Measurements from ENCODE around the gene ATRN.

The ATRN gene

DNA sequence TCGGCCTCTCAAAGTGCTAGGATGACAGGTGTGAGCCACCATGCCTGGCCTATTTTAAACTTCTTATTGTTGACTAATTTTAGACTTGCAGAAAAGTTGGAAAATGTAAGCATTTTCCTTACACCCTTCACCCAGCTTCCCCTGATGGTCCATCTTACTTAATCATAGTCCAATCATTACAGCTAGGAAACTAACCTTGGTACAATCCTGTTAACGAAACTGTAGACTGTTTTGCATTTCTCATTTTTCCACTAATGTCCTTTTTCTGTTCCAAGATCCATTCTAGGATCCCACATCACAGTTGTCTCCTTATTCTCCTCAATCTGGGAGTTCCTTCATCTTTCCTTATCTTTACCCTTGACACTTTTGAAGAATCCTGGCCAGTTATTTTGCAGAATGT lies 193.0 kb downstream of the ATRN start:
- Histone ChIP-seq H3K27ac (ENCODE audit: extremely low read depth, low read depth, low read length) (no peak overlapping the region), H3K4me3 (ENCODE audit: low read depth, low read length) (no peak overlapping the region), H3K9me3 (ENCODE audit: control insufficient read depth, insufficient read depth, low read depth, low read length) (no peaks in the 10 kb centered on the region), H3K4me1 (ENCODE audit: control insufficient read depth, insufficient read depth, low read length) (peaks cover 5% of the 10 kb centered on the region; the same call in 1 of the 2 replicates), H3K36me3 (ENCODE audit: control insufficient read depth in 2 of 2, insufficient read depth in 1 of 2, low read length in 2 of 2) (no peaks in the 10 kb centered on the region)
- TF ChIP-seq ZNF529 (tag by site-specific recombination; IDR thresholded peaks at IDR 0.05; ENCODE audit: insufficient replicate concordance), result peak; percentile 88
- no peak for TF ChIP-seq ZNF768 (tag by site-specific recombination; IDR thresholded peaks at IDR 0.05)
- ChIA-PET CTCF (no interaction called here), POLR2A (no interaction called here)

DNA sequence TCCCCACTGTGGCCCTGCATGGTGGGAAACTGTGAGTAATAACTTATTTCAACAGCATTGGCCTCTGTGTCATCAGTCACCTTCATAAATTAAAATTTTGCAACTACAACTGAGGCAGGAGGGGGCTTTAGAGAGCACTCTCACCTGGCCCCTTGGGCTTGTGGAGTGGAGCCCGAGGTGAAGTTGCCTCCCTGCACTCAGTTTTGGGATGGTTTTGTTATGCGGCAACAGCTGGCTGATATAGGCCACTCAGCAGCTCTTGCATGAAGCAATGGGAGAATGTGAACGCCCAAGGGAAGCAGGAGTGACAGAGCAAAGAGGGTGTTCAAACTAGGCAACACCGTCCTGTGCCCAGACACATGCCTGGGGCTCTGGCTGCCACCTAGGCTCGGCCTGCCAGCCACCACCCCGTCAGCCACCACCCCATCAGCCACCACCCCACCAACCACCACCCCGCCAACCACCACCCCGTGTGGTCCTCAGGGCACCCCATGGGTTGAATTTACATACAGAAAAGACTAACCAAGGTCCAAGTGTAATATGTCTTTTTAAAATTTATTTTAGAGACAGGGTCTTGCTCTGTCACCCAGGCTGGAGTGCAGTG lies 196.7 kb downstream of the ATRN start:
- H3K4me3 ChIP-seq (ENCODE audit: low read depth, low read length), result no peak overlapping the region
- H3K36me3 ChIP-seq (ENCODE audit: control insufficient read depth in 2 of 2, insufficient read depth in 1 of 2, low read length in 2 of 2), result no peaks in the 10 kb centered on the region
- TF ChIP-seq SALL2 (tag by site-specific recombination; IDR thresholded peaks at IDR 0.05; ENCODE audit: borderline replicate concordance), result no peak
- TF ChIP-seq, protein P1, sequence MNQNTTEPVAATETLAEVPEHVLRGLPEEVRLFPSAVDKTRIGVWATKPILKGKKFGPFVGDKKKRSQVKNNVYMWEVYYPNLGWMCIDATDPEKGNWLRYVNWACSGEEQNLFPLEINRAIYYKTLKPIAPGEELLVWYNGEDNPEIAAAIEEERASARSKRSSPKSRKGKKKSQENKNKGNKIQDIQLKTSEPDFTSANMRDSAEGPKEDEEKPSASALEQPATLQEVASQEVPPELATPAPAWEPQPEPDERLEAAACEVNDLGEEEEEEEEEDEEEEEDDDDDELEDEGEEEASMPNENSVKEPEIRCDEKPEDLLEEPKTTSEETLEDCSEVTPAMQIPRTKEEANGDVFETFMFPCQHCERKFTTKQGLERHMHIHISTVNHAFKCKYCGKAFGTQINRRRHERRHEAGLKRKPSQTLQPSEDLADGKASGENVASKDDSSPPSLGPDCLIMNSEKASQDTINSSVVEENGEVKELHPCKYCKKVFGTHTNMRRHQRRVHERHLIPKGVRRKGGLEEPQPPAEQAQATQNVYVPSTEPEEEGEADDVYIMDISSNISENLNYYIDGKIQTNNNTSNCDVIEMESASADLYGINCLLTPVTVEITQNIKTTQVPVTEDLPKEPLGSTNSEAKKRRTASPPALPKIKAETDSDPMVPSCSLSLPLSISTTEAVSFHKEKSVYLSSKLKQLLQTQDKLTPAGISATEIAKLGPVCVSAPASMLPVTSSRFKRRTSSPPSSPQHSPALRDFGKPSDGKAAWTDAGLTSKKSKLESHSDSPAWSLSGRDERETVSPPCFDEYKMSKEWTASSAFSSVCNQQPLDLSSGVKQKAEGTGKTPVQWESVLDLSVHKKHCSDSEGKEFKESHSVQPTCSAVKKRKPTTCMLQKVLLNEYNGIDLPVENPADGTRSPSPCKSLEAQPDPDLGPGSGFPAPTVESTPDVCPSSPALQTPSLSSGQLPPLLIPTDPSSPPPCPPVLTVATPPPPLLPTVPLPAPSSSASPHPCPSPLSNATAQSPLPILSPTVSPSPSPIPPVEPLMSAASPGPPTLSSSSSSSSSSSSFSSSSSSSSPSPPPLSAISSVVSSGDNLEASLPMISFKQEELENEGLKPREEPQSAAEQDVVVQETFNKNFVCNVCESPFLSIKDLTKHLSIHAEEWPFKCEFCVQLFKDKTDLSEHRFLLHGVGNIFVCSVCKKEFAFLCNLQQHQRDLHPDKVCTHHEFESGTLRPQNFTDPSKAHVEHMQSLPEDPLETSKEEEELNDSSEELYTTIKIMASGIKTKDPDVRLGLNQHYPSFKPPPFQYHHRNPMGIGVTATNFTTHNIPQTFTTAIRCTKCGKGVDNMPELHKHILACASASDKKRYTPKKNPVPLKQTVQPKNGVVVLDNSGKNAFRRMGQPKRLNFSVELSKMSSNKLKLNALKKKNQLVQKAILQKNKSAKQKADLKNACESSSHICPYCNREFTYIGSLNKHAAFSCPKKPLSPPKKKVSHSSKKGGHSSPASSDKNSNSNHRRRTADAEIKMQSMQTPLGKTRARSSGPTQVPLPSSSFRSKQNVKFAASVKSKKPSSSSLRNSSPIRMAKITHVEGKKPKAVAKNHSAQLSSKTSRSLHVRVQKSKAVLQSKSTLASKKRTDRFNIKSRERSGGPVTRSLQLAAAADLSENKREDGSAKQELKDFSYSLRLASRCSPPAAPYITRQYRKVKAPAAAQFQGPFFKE (tag by site-specific recombination; IDR thresholded peaks at IDR 0.05; ENCODE audit: borderline replicate concordance), result no peak
- TF ChIP-seq RBAK (tag by site-specific recombination; IDR thresholded peaks at IDR 0.05), result peak; percentile 45; the same call in 1 of the 2 replicates
- H3K27ac ChIP-seq (ENCODE audit: extremely low read depth, low read depth, low read length), result no peak overlapping the region
- POLR2A ChIA-PET, result no interaction called here
- CTCF ChIA-PET, result interaction anchor here (2.3 to 3.4 kb wide), 2 partner anchors 9 to 43 kb away, joined by 9 to 12 read pairs; no protein-coding TSS in a partner anchor
- peaks cover 5% of the 10 kb centered on the region; the same call in 1 of the 2 replicates for H3K4me1 ChIP-seq (ENCODE audit: control insufficient read depth, insufficient read depth, low read length)
- no peaks in the 10 kb centered on the region for H3K9me3 ChIP-seq (ENCODE audit: control insufficient read depth, insufficient read depth, low read depth, low read length)

DNA sequence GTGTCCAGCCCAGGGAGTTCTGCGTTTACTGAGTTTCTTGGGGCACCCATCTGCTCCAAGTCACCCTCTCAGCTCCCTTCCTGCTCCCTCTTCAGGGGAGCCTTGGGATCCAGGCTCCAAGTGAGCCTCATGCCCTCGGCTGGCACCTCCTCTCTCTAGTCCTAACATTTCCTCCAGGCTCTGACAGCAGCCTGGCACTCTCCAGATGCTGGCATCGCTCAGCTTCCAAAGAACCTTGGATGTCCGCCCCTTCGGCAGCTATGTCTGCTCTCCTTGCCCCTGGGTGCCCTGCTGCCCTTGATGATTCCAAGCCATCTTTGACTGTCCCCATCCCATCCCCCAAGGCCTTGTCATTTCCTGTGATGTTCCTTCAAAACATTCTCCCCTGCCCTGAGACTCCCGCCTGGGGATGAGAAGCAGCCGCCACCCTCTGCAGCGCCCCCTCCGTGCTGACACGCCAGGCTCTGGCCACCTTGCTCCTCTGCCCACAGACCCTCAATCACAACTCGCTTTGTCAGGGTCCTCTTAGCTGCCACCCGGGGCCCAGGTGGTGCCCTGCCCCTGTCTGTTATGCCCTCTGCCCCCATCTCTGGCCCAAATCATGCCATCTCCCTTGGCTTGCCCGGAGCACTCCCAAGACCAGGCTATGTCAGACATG lies 199.0 kb downstream of the ATRN start:
- H3K9me3 ChIP-seq (ENCODE audit: control insufficient read depth, insufficient read depth, low read depth, low read length), result no peaks in the 10 kb centered on the region
- peaks cover 5% of the 10 kb centered on the region; the same call in 1 of the 2 replicates for H3K4me1 ChIP-seq (ENCODE audit: control insufficient read depth, insufficient read depth, low read length)
- no peaks in the 10 kb centered on the region for H3K36me3 ChIP-seq (ENCODE audit: control insufficient read depth in 2 of 2, insufficient read depth in 1 of 2, low read length in 2 of 2)
- ChIA-PET CTCF (interaction anchor here (1.3 to 4.1 kb wide), 3 partner anchors 41 to 106 kb away, joined by 3 to 30 read pairs (median 6); no protein-coding TSS in a partner anchor), POLR2A (no interaction called here)
- no peak overlapping the region for H3K27ac ChIP-seq (ENCODE audit: extremely low read depth, low read depth, low read length)
- no peak overlapping the region for H3K4me3 ChIP-seq (ENCODE audit: low read depth, low read length)
- TF ChIP-seq ZNF157 (tag by site-specific recombination; IDR thresholded peaks at IDR 0.05) (no peak), TRIM28 (IDR thresholded peaks at IDR 0.05; ENCODE audit: borderline replicate concordance, low read length) (no peak), ZFP69B (tag by site-specific recombination; IDR thresholded peaks at IDR 0.05) (no peak), YY2 (tag by site-specific recombination; IDR thresholded peaks at IDR 0.05) (no peak), ZNF621 (tag by site-specific recombination; IDR thresholded peaks at IDR 0.05) (no peak), ZNF48 (tag by site-specific recombination; IDR thresholded peaks at IDR 0.05) (no peak), ZNF2 (tag by site-specific recombination; IDR thresholded peaks at IDR 0.05) (no peak), KLF9 (tag by site-specific recombination; IDR thresholded peaks at IDR 0.05; ENCODE audit: low read depth) (no peak), ZIC2 (tag by site-specific recombination; IDR thresholded peaks at IDR 0.05) (no peak)
- TF ChIP-seq, protein P2, sequence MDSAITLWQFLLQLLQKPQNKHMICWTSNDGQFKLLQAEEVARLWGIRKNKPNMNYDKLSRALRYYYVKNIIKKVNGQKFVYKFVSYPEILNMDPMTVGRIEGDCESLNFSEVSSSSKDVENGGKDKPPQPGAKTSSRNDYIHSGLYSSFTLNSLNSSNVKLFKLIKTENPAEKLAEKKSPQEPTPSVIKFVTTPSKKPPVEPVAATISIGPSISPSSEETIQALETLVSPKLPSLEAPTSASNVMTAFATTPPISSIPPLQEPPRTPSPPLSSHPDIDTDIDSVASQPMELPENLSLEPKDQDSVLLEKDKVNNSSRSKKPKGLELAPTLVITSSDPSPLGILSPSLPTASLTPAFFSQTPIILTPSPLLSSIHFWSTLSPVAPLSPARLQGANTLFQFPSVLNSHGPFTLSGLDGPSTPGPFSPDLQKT (IDR thresholded peaks at IDR 0.05; ENCODE audit: borderline replicate concordance, low read depth, low read length), result no peak
- TF ChIP-seq, protein P3, sequence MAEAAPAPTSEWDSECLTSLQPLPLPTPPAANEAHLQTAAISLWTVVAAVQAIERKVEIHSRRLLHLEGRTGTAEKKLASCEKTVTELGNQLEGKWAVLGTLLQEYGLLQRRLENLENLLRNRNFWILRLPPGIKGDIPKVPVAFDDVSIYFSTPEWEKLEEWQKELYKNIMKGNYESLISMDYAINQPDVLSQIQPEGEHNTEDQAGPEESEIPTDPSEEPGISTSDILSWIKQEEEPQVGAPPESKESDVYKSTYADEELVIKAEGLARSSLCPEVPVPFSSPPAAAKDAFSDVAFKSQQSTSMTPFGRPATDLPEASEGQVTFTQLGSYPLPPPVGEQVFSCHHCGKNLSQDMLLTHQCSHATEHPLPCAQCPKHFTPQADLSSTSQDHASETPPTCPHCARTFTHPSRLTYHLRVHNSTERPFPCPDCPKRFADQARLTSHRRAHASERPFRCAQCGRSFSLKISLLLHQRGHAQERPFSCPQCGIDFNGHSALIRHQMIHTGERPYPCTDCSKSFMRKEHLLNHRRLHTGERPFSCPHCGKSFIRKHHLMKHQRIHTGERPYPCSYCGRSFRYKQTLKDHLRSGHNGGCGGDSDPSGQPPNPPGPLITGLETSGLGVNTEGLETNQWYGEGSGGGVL (tag by site-specific recombination; IDR thresholded peaks at IDR 0.05), result no peak
- TF ChIP-seq, protein P4, sequence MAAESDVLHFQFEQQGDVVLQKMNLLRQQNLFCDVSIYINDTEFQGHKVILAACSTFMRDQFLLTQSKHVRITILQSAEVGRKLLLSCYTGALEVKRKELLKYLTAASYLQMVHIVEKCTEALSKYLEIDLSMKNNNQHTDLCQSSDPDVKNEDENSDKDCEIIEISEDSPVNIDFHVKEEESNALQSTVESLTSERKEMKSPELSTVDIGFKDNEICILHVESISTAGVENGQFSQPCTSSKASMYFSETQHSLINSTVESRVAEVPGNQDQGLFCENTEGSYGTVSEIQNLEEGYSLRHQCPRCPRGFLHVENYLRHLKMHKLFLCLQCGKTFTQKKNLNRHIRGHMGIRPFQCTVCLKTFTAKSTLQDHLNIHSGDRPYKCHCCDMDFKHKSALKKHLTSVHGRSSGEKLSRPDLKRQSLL (tag by site-specific recombination; IDR thresholded peaks at IDR 0.05), result no peak
- TF ChIP-seq, protein P5, sequence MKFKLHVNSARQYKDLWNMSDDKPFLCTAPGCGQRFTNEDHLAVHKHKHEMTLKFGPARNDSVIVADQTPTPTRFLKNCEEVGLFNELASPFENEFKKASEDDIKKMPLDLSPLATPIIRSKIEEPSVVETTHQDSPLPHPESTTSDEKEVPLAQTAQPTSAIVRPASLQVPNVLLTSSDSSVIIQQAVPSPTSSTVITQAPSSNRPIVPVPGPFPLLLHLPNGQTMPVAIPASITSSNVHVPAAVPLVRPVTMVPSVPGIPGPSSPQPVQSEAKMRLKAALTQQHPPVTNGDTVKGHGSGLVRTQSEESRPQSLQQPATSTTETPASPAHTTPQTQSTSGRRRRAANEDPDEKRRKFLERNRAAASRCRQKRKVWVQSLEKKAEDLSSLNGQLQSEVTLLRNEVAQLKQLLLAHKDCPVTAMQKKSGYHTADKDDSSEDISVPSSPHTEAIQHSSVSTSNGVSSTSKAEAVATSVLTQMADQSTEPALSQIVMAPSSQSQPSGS (tag by site-specific recombination; IDR thresholded peaks at IDR 0.05; ENCODE audit: low read depth), result no peak
